ENCODE measurements around the gene FOXK1.

The FOXK1 gene

GRCh38 chr7:4714161-4714700, 32.1 kb downstream of the FOXK1 start:
- Mint-ChIP-seq H3K4me3 (no peak overlapping the region), H3K36me3 (ENCODE audit: low read depth) (peaks cover 4% of the 10 kb centered on the region), H3K27ac (no peak overlapping the region), H3K27me3 (ENCODE audit: low read depth) (no peaks in the 10 kb centered on the region), H3K9me3 (no peaks in the 10 kb centered on the region), H3K4me1 (ENCODE audit: low read depth) (peaks cover 8% of the 10 kb centered on the region)
- DNase-seq (ENCODE audit: low spot score), result no peak

- H3K4me1 Mint-ChIP-seq (ENCODE audit: low read depth), result peaks cover 10% of the 10 kb centered on the region
- no peaks in the 10 kb centered on the region for H3K9me3 Mint-ChIP-seq
- H3K4me3 Mint-ChIP-seq, result no peak overlapping the region
- H3K36me3 Mint-ChIP-seq (ENCODE audit: low read depth), result peaks cover 7% of the 10 kb centered on the region
- no peak for DNase-seq (ENCODE audit: low spot score)
- H3K27ac Mint-ChIP-seq, result no peak overlapping the region
- H3K27me3 Mint-ChIP-seq (ENCODE audit: low read depth), result no peaks in the 10 kb centered on the region
These were observed 32.8 kb downstream of the FOXK1 start for GRCh38 chr7:4714767-4715409.

GRCh38 chr7:4715410-4715776, 33.3 kb downstream of the FOXK1 start:
- Mint-ChIP-seq H3K4me1 (ENCODE audit: low read depth) (peaks cover 14% of the 10 kb centered on the region), H3K36me3 (ENCODE audit: low read depth) (peaks cover 12% of the 10 kb centered on the region), H3K27ac (no peak overlapping the region), H3K4me3 (no peak overlapping the region), H3K9me3 (no peaks in the 10 kb centered on the region), H3K27me3 (ENCODE audit: low read depth) (no peaks in the 10 kb centered on the region)
- no peak for DNase-seq (ENCODE audit: low spot score)

GRCh38 chr7:4716946-4717795, 35.1 kb downstream of the FOXK1 start:
- Mint-ChIP-seq H3K27ac (peak overlapping the region; percentile 26), H3K36me3 (ENCODE audit: low read depth) (peaks cover 9% of the 10 kb centered on the region), H3K4me3 (no peak overlapping the region), H3K4me1 (ENCODE audit: low read depth) (peaks cover 12% of the 10 kb centered on the region), H3K27me3 (ENCODE audit: low read depth) (no peaks in the 10 kb centered on the region), H3K9me3 (no peaks in the 10 kb centered on the region)
- no peak for DNase-seq (ENCODE audit: low spot score)

GRCh38 chr7:4718075-4718474, 36.0 kb downstream of the FOXK1 start:
- Mint-ChIP-seq H3K4me3 (no peak overlapping the region), H3K27ac (no peak overlapping the region), H3K36me3 (ENCODE audit: low read depth) (peaks cover 9% of the 10 kb centered on the region), H3K27me3 (ENCODE audit: low read depth) (no peaks in the 10 kb centered on the region), H3K9me3 (no peaks in the 10 kb centered on the region), H3K4me1 (ENCODE audit: low read depth) (peaks cover 10% of the 10 kb centered on the region)
- DNase-seq (ENCODE audit: low spot score), result no peak

- Mint-ChIP-seq H3K27ac (no peak overlapping the region), H3K36me3 (ENCODE audit: low read depth) (peaks cover 11% of the 10 kb centered on the region), H3K4me3 (no peak overlapping the region), H3K9me3 (no peaks in the 10 kb centered on the region), H3K27me3 (ENCODE audit: low read depth) (no peaks in the 10 kb centered on the region), H3K4me1 (ENCODE audit: low read depth) (peaks cover 15% of the 10 kb centered on the region)
- DNase-seq (ENCODE audit: low spot score), result no peak
These were observed 38.1 kb downstream of the FOXK1 start for GRCh38 chr7:4720225-4720624.

GRCh38 chr7:4722308-4722707, 40.2 kb downstream of the FOXK1 start:
- H3K36me3 Mint-ChIP-seq (ENCODE audit: low read depth), result peaks cover 9% of the 10 kb centered on the region
- H3K27me3 Mint-ChIP-seq (ENCODE audit: low read depth), result no peaks in the 10 kb centered on the region
- H3K27ac Mint-ChIP-seq, result no peak overlapping the region
- H3K4me3 Mint-ChIP-seq, result no peak overlapping the region
- H3K4me1 Mint-ChIP-seq (ENCODE audit: low read depth), result peaks cover 21% of the 10 kb centered on the region
- no peaks in the 10 kb centered on the region for H3K9me3 Mint-ChIP-seq
- DNase-seq (ENCODE audit: low spot score), result no peak

GRCh38 chr7:4722960-4723630, 41.0 kb downstream of the FOXK1 start:
- Mint-ChIP-seq H3K27me3 (ENCODE audit: low read depth) (no peaks in the 10 kb centered on the region), H3K9me3 (no peaks in the 10 kb centered on the region), H3K4me3 (no peak overlapping the region), H3K27ac (no peak overlapping the region), H3K36me3 (ENCODE audit: low read depth) (peaks cover 9% of the 10 kb centered on the region), H3K4me1 (ENCODE audit: low read depth) (peaks cover 21% of the 10 kb centered on the region)
- DNase-seq (ENCODE audit: low spot score), result no peak

- no peak for DNase-seq (ENCODE audit: low spot score)
- H3K9me3 Mint-ChIP-seq, result no peaks in the 10 kb centered on the region
- H3K4me3 Mint-ChIP-seq, result peak overlapping the region; percentile 90
- H3K4me1 Mint-ChIP-seq (ENCODE audit: low read depth), result peaks cover 21% of the 10 kb centered on the region
- peak overlapping the region; percentile 77 for H3K27ac Mint-ChIP-seq
- H3K36me3 Mint-ChIP-seq (ENCODE audit: low read depth), result peaks cover 9% of the 10 kb centered on the region
- no peaks in the 10 kb centered on the region for H3K27me3 Mint-ChIP-seq (ENCODE audit: low read depth)
These were observed 42.5 kb downstream of the FOXK1 start for GRCh38 chr7:4724648-4725013.

- H3K4me3 Mint-ChIP-seq, result peak overlapping the region; percentile 90
- no peaks in the 10 kb centered on the region for H3K27me3 Mint-ChIP-seq (ENCODE audit: low read depth)
- no peaks in the 10 kb centered on the region for H3K9me3 Mint-ChIP-seq
- H3K4me1 Mint-ChIP-seq (ENCODE audit: low read depth), result peaks cover 15% of the 10 kb centered on the region
- H3K27ac Mint-ChIP-seq, result peak overlapping the region; percentile 77
- H3K36me3 Mint-ChIP-seq (ENCODE audit: low read depth), result peaks cover 3% of the 10 kb centered on the region
- peak; percentile 66 for DNase-seq (ENCODE audit: low spot score)
These were observed 43.1 kb downstream of the FOXK1 start for GRCh38 chr7:4725014-4725849.

- Mint-ChIP-seq H3K36me3 (ENCODE audit: low read depth) (peaks cover 5% of the 10 kb centered on the region), H3K4me3 (peak overlapping the region; percentile 90), H3K9me3 (no peaks in the 10 kb centered on the region), H3K4me1 (ENCODE audit: low read depth) (peaks cover 19% of the 10 kb centered on the region), H3K27me3 (ENCODE audit: low read depth) (no peaks in the 10 kb centered on the region), H3K27ac (peak overlapping the region; percentile 77)
- no peak for DNase-seq (ENCODE audit: low spot score)
These were observed 43.9 kb downstream of the FOXK1 start for GRCh38 chr7:4725850-4726450.

- H3K9me3 Mint-ChIP-seq, result no peaks in the 10 kb centered on the region
- no peaks in the 10 kb centered on the region for H3K27me3 Mint-ChIP-seq (ENCODE audit: low read depth)
- peaks cover 5% of the 10 kb centered on the region for H3K36me3 Mint-ChIP-seq (ENCODE audit: low read depth)
- H3K4me1 Mint-ChIP-seq (ENCODE audit: low read depth), result peaks cover 19% of the 10 kb centered on the region
- no peak overlapping the region for H3K4me3 Mint-ChIP-seq
- no peak overlapping the region for H3K27ac Mint-ChIP-seq
- no peak for DNase-seq (ENCODE audit: low spot score)
These were observed 44.5 kb downstream of the FOXK1 start for GRCh38 chr7:4726566-4726965.
